Activated naive CD4-positive, alpha-beta T cell treated with anti-CD3 and anti-CD28 coated beads for 36 hours (primary cell): Measurements from ENCODE around the gene PARK7. TPM values are rescaled to one million over a fixed set of nuclear protein-coding genes. Genes with fewer than 3 reads are reported as not detected.
"Not testable (repeated sequence)": the region's sequence is repeated elsewhere in the genome, so short reads cannot be mapped to it uniquely, and the experiment has no call there.

Experiments used
- CTCF ChIA-PET: fragments of 350-600 bp; sonication (Branson Sonifier 250); formaldehyde crosslinking; loops from one replicate; lab custom pipeline; 2021; ENCODE audit warnings: antibody characterized with exemption; lab: Charles Lee
- DNase-seq: peaks from one replicate; pipeline ENCODE4 v3.0.0-alpha.2; 2020
- H3K27ac Mint-ChIP-seq: one replicate; pipeline ENCODE4 v1.8.0; 2021; ENCODE audit warnings: mild to moderate bottlenecking, mixed read lengths
- H3K27me3 Mint-ChIP-seq: one replicate; pipeline ENCODE4 v1.8.0; 2021; ENCODE audit warnings: low read depth, mixed read lengths
- H3K36me3 Mint-ChIP-seq: one replicate; pipeline ENCODE4 v1.8.0; 2021; ENCODE audit warnings: low read depth, mixed read lengths
- H3K4me1 Mint-ChIP-seq: one replicate; pipeline ENCODE4 v1.8.0; 2021; ENCODE audit warnings: low read depth, mixed read lengths
- H3K4me3 Mint-ChIP-seq: one replicate; pipeline ENCODE4 v1.8.0; 2021; ENCODE audit warnings: mild to moderate bottlenecking, moderate library complexity, mixed read lengths
- H3K9me3 Mint-ChIP-seq: one replicate; pipeline ENCODE4 v1.8.0; 2021; ENCODE audit warnings: mixed read lengths
- intact Hi-C: fragments of 100-400 bp; cut with micrococcal nuclease; formaldehyde crosslinking; loops from one replicate; pipeline ENCODE4 v1.15.1; 2023
- total RNA-seq, 2 experiments: library from RNA; stranded (reverse); gene quantifications; one replicate each; pipeline ENCODE4 v1.2.3, GENCODE V29; 2021

Gene PARK7
- total RNA-seq, 2 experiments from 2014 or later, result 373 to 397 TPM

DNA sequence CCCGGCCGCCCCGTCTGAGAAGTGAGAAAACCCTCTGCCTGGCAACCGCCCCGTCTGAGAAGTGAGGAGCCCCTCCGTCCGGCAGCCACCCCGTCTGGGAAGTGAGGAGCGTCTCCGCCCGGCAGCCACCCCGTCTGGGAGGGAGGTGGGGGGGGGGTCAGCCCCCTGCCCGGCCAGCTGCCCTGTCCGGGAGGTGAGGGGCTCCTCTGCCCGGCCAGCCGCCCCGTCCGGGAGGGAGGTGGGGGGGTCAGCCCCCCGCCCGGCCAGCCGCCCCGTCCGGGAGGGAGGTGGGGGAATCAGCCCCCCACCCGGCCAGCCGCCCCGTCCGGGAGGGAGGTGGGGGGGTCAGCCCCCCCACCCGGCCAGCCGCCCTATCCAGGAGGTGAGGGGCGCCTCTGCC lies 8.7 kb upstream of the PARK7 start:
- H3K4me3 Mint-ChIP-seq, H3K9me3 Mint-ChIP-seq, CTCF ChIA-PET, intact Hi-C loops, H3K27ac Mint-ChIP-seq, H3K27me3 Mint-ChIP-seq, DNase-seq, H3K36me3 Mint-ChIP-seq: not testable (repeated sequence)
- peaks cover 46% of the 10 kb centered on the region for H3K4me1 Mint-ChIP-seq

DNA sequence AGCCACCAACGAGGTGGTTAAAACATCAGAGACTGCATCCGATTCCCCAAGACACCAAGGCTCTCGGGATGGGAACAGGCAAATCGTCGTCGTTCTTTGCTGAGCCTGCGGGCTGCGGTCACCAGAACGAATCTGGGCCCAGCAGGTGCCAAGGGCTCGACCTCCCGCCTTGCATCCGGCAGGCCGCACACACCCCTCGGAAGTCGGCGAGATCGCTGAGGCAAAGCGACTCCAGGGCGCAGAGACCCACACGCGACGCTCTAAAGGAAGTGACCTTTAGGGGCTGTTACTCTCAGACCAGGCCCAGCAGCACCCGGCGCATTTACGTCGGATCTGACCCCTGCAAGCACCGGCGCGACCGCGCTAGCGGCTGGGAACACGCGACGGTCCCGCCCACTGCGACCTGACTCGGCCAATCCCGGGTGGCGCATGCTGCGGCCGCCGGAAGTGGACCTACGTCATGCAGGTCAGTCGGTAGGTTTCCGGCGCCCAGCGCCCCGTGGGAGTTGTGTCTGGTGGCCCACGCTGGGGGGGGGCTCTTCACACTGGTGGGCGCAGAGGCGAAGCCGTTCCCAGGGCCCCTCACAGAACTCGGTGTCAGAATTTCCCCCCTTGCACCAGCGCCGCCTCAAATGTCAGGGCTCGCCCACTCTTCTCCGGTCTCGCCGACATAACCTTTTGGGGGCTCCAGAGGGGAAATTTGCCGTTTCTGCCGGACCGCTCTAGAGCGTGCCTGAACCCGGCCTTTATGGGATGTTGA lies 7.5 kb upstream of the PARK7 start:
- H3K27me3 Mint-ChIP-seq, result no peaks in the 10 kb centered on the region
- intact Hi-C loops, result no loop called here
- H3K4me1 Mint-ChIP-seq, result peaks cover 40% of the 10 kb centered on the region
- no peaks in the 10 kb centered on the region for H3K36me3 Mint-ChIP-seq
- DNase-seq, result peak; percentile 85
- peak overlapping the region; percentile 90 for H3K4me3 Mint-ChIP-seq
- CTCF ChIA-PET, result no interaction called here
- H3K27ac Mint-ChIP-seq, result peak overlapping the region; percentile 95
- no peaks in the 10 kb centered on the region for H3K9me3 Mint-ChIP-seq

DNA sequence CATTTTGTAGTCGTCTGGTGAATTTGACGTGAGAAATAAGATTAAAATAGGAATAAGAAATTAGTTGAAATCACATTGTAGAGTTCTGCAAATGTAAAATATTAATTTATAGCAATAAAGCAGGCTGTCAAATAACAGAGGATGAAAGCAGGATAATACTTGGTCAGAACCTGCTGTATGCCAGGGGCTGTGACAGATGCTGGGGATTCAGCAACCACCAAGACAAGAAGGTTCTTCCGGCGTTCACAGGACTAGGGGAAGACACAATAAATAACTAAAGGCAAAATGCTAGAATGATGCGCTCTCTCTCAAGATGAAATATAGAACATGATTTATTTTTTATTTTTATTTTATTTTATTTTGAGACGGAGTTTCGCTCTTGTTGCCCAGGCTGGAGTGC lies 6.8 kb upstream of the PARK7 start:
- no peaks in the 10 kb centered on the region for H3K36me3 Mint-ChIP-seq
- peak overlapping the region; percentile 95 for H3K27ac Mint-ChIP-seq
- intact Hi-C loops, result no loop called here
- no peaks in the 10 kb centered on the region for H3K9me3 Mint-ChIP-seq
- CTCF ChIA-PET, result no interaction called here
- H3K4me1 Mint-ChIP-seq, result peaks cover 36% of the 10 kb centered on the region
- DNase-seq, result no peak
- no peaks in the 10 kb centered on the region for H3K27me3 Mint-ChIP-seq
- peak overlapping the region; percentile 90 for H3K4me3 Mint-ChIP-seq

DNA sequence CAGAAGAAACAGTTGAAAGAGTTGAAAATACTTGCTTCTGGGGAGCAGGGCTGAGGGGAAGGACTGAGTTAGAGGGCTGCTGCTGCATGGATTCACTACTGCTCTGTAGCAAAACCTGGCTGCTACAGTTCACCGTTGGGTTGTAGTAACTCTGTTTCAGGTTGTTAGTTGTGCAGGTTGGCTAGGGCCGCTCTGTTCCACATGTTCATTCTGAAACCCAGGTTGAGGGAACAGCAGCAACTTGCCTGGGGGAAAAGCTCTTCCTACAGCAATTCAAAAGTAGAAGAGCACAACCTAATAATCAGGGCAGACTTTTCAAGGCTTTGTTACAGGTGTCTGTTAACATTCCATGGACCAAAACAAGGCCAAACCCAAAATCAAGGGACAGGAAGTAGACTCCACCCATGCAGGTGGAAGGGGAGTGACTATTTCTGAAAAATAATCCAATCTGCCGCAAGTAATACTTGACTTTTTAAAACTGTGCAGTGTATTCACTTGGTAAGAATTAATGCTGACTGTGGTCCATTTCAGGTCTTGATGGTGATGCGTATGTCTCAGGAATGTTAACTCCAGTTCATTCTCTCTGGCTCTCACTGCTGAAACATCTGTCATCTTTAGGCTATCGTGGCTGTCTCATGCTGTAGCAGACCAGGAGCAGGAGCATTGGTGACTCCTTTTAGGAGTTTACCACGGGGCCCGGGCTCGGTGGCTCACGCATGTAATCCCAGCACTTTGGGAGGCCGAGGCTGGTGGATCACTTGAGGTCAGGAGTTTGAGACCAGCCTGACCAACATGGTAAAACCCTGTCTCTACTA lies 5.1 kb upstream of the PARK7 start:
- H3K4me1 Mint-ChIP-seq, result peaks cover 34% of the 10 kb centered on the region
- H3K36me3 Mint-ChIP-seq, result peaks cover under 1% of the 10 kb centered on the region
- CTCF ChIA-PET, result no interaction called here
- no peak overlapping the region for H3K27ac Mint-ChIP-seq
- no peaks in the 10 kb centered on the region for H3K9me3 Mint-ChIP-seq
- no peak for DNase-seq
- intact Hi-C loops, result no loop called here
- H3K27me3 Mint-ChIP-seq, result no peaks in the 10 kb centered on the region
- H3K4me3 Mint-ChIP-seq, result no peak overlapping the region

DNA sequence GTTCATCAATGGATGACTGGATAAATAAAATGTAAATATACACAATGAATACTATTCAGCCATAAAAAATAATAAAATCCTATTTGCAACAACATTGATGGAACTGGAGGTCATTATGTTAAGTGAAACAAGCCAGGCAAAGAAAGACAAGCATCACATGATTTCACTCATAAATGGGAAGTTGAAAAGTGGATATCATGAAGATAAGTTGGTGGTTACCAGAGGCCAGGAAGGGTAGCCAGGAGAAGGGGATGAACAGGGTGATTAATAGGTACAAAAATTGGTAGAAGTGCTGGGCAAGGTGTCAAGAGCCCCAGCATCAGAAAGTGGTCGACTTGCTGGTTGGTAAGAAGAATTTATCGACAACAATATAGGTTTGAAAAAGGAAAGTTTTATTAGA lies 1.3 kb upstream of the PARK7 start:
- peak overlapping the region; percentile 98 for H3K27ac Mint-ChIP-seq
- intact Hi-C loops, result loop anchor here (2.0 to 5.0 kb wide), 2 partner anchors 39 to 178 kb away; partner anchors contain the start of gene PER3
- CTCF ChIA-PET, result no interaction called here
- H3K36me3 Mint-ChIP-seq, result peaks cover 28% of the 10 kb centered on the region
- no peaks in the 10 kb centered on the region for H3K27me3 Mint-ChIP-seq
- H3K9me3 Mint-ChIP-seq, result no peaks in the 10 kb centered on the region
- DNase-seq, result no peak
- H3K4me1 Mint-ChIP-seq, result peaks cover 55% of the 10 kb centered on the region
- H3K4me3 Mint-ChIP-seq, result peak overlapping the region; percentile 99

DNA sequence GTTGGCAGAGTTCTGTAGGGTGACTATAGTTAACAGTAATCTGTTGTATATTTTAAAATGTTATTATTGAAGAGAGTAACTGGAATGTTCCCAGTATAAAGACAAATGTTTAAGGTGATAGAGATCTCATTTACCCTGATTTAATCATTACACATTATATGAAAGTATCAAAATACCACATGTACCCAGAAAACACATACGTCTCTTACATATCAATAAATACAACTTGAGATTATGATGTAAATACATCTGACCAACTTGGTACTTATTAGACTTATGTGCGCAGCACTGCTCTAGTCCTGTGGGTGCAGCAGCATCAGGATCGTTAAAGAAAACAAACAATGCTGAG lies 670 bp upstream of the PARK7 start:
- peaks cover 54% of the 10 kb centered on the region for H3K4me1 Mint-ChIP-seq

DNA sequence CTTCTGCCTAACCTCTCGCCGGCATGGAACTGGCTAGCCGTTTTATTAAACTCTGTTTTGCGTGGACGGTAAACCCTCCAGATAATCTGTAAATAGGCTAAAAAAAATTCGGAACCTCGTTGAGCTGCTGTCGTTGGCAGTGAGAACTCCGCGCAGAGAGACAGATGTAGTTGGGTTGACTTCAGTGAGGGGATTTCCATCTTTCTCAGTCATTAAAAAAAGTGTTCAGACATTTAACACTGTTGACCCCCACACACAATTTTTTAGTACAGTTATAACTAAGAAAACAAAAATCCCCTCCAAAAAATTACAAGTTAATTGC lies 464 bp downstream of the PARK7 start:
- DNase-seq, result no peak
- intact Hi-C loops, result loop anchor here (5.0 kb wide), 1 partner anchor 180 kb away; the partner anchor contains the start of gene PER3
- no peaks in the 10 kb centered on the region for H3K9me3 Mint-ChIP-seq
- peaks cover 37% of the 10 kb centered on the region for H3K36me3 Mint-ChIP-seq
- peak overlapping the region; percentile 99 for H3K4me3 Mint-ChIP-seq
- CTCF ChIA-PET, result interaction anchor here (1.0 kb wide), 1 partner anchor 14 kb away, joined by 4 read pairs; no protein-coding TSS in a partner anchor
- H3K4me1 Mint-ChIP-seq, result peaks cover 55% of the 10 kb centered on the region
- no peaks in the 10 kb centered on the region for H3K27me3 Mint-ChIP-seq
- H3K27ac Mint-ChIP-seq, result peak overlapping the region; percentile 95

More for the DNA sequence above, 670 bp upstream of the PARK7 start:
- no peaks in the 10 kb centered on the region for H3K9me3 Mint-ChIP-seq
- H3K27ac Mint-ChIP-seq, result peak overlapping the region; percentile 98
- intact Hi-C loops, result loop anchor here (2.0 to 5.0 kb wide), 2 partner anchors 40 to 179 kb away; partner anchors contain the start of gene PER3
- peaks cover 33% of the 10 kb centered on the region for H3K36me3 Mint-ChIP-seq
- no peak for DNase-seq
- peak overlapping the region; percentile 99 for H3K4me3 Mint-ChIP-seq
- CTCF ChIA-PET, result no interaction called here
- H3K27me3 Mint-ChIP-seq, result no peaks in the 10 kb centered on the region

DNA sequence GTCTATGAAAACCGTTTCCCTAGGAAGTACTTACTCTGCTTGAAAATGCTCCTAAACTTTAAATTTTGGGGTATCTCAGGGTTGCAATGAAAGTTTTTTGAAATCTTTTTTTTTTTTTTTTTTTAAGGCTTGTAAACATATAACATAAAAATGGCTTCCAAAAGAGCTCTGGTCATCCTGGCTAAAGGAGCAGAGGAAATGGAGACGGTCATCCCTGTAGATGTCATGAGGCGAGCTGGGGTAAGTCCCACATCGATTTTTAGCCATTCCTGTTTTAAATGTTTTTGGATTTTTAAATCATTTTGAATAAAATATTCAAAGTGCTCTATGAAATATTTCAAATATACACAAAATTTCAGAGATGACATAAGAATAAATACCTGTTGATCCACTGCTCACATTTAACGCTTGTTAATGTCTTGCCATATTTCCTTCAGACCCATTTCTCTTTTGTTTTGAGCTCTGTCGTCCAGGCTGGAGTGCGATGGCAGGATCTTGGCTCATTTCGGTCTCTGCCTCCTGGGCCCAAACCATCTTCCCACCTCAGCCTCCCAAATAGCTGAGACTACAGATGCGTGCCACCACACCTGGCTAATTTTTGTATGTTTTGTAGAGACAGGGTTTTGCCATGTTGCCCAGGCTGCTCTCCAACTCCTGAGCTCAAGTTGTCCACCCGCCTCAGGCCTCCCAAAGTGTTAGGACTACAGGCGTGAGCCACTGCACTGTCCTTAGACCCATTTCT lies 1.3 kb downstream of the PARK7 start:
- Mint-ChIP-seq H3K4me1 (peaks cover 58% of the 10 kb centered on the region), H3K27ac (peak overlapping the region; percentile 95), H3K4me3 (peak overlapping the region; percentile 99), H3K9me3 (no peaks in the 10 kb centered on the region), H3K36me3 (peaks cover 41% of the 10 kb centered on the region), H3K27me3 (no peaks in the 10 kb centered on the region)
- CTCF ChIA-PET, result interaction anchor here (1.0 kb wide), 1 partner anchor 13 kb away, joined by 4 read pairs; no protein-coding TSS in a partner anchor
- intact Hi-C loops, result loop anchor here (5.0 kb wide), 1 partner anchor 181 kb away; the partner anchor contains the start of gene PER3
- no peak for DNase-seq

DNA sequence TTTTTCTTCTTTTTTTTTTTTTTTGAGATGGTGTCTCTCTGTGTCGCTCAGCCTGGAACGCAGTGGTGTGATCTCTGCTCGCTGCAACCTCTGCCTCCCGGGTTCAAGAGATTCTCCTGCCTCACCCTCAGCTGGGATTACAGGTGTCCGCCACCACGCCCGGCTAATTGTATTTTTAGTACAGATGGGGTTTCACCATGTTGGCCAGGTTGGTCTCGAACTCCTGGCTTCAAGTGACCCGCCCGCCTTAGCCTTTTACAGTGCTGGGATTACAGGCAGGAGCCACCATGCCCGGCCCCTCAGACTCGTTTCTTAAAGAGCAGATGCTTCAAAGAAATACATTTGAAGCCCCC lies 1.8 kb downstream of the PARK7 start:
- CTCF ChIA-PET, result not testable (repeated sequence)

DNA sequence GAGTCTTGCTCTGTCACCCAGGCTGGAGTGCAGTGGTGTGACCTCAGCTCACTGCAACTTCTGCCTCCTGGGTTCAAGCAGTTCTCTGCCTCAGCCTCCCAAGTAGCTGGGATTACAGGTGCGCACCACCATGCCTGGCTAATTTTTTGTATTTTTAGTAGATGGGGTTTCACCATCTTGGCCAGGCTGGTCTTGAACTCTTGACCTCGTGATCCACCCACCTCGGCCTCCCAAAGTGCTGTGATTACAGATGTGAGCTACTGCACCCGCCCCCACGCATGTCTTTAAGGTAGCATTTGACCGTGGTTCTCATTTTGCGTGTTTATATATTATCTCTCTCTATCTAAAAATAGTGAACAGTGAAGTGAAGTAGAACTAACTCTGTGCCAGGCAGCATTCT lies 2.3 kb downstream of the PARK7 start:
- H3K9me3 Mint-ChIP-seq, DNase-seq, H3K27me3 Mint-ChIP-seq: not testable (repeated sequence)
- peaks cover 60% of the 10 kb centered on the region for H3K4me1 Mint-ChIP-seq
- H3K27ac Mint-ChIP-seq, result peak overlapping the region; percentile 18
- intact Hi-C loops, result loop anchor here (5.0 kb wide), 1 partner anchor 182 kb away; the partner anchor contains the start of gene PER3
- CTCF ChIA-PET, result interaction anchor here (1.7 kb wide), 1 partner anchor 11 kb away, joined by 10 read pairs; no protein-coding TSS in a partner anchor
- H3K4me3 Mint-ChIP-seq, result peak overlapping the region; percentile 39
- peaks cover 41% of the 10 kb centered on the region for H3K36me3 Mint-ChIP-seq

More for the DNA sequence above, 1.8 kb downstream of the PARK7 start:
- not testable (repeated sequence) for H3K27me3 Mint-ChIP-seq, DNase-seq, H3K9me3 Mint-ChIP-seq
- Mint-ChIP-seq H3K4me3 (peak overlapping the region; percentile 39), H3K27ac (peak overlapping the region; percentile 75), H3K36me3 (peaks cover 41% of the 10 kb centered on the region), H3K4me1 (peaks cover 58% of the 10 kb centered on the region)
- intact Hi-C loops, result loop anchor here (5.0 kb wide), 1 partner anchor 181 kb away; the partner anchor contains the start of gene PER3

DNA sequence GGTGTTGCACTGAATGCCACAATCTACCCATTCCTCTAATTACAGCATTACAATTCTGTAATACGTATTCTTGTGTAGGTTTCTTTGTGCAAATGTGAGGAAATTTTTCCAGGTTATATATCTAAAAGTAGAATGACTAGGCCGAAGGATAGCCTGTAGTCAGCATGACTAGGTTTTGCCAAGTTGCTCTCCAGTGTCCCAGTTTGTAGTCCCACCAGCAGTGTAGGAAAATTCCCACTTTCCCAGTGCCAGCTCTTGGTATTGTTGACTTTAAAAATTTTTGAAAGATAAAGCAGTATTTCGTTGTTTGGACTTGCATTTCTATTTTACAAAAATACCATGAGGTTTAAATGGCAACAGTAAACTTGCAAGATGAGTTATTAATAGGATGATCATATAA lies 3.0 kb downstream of the PARK7 start:
- intact Hi-C loops, result loop anchor here (5.0 kb wide), 1 partner anchor 182 kb away; the partner anchor contains the start of gene PER3
- no peak for DNase-seq
- Mint-ChIP-seq H3K36me3 (peaks cover 44% of the 10 kb centered on the region), H3K9me3 (no peaks in the 10 kb centered on the region), H3K4me3 (no peak overlapping the region), H3K27me3 (no peaks in the 10 kb centered on the region), H3K4me1 (peaks cover 58% of the 10 kb centered on the region), H3K27ac (peak overlapping the region; percentile 26)
- CTCF ChIA-PET, result interaction anchor here (1.7 kb wide), 1 partner anchor 11 kb away, joined by 10 read pairs; no protein-coding TSS in a partner anchor

DNA sequence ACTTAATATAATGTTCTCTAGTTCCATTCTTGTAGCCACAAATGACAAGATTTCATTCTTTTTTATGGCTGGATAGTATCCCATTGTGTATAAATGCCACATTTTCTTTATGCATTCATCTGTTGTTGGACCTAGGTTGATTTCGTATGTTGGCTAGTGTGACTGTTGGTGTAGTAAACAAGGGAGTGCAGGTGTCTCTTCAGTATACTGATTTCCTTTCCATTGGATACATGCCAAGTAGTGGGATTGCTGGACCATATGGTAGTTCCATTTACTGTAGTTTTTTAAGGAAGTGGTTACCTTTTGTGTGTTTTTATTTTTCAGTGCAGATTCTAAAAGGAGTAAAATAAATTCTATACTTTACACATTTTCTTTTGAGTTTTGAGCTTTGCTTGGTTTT lies 5.7 kb downstream of the PARK7 start:
- no peaks in the 10 kb centered on the region for H3K9me3 Mint-ChIP-seq
- H3K4me1 Mint-ChIP-seq, result peaks cover 47% of the 10 kb centered on the region
- intact Hi-C loops, result no loop called here
- peaks cover 57% of the 10 kb centered on the region for H3K36me3 Mint-ChIP-seq
- CTCF ChIA-PET, result no interaction called here
- no peak overlapping the region for H3K4me3 Mint-ChIP-seq
- peak overlapping the region; percentile 2 for H3K27ac Mint-ChIP-seq
- H3K27me3 Mint-ChIP-seq, result no peaks in the 10 kb centered on the region
- no peak for DNase-seq
